ENCODE measurements around the gene SLC66A2. TPM values are rescaled to one million over a fixed set of nuclear protein-coding genes. Genes with fewer than 3 reads are reported as not detected.

Gene SLC66A2
- total RNA-seq (2022; extraction: Qiagen RNA extraction; ENCODE audit: low read depth), result 10.8 to 19.1 TPM (median 16.9 TPM) in 5 replicates

DNA sequence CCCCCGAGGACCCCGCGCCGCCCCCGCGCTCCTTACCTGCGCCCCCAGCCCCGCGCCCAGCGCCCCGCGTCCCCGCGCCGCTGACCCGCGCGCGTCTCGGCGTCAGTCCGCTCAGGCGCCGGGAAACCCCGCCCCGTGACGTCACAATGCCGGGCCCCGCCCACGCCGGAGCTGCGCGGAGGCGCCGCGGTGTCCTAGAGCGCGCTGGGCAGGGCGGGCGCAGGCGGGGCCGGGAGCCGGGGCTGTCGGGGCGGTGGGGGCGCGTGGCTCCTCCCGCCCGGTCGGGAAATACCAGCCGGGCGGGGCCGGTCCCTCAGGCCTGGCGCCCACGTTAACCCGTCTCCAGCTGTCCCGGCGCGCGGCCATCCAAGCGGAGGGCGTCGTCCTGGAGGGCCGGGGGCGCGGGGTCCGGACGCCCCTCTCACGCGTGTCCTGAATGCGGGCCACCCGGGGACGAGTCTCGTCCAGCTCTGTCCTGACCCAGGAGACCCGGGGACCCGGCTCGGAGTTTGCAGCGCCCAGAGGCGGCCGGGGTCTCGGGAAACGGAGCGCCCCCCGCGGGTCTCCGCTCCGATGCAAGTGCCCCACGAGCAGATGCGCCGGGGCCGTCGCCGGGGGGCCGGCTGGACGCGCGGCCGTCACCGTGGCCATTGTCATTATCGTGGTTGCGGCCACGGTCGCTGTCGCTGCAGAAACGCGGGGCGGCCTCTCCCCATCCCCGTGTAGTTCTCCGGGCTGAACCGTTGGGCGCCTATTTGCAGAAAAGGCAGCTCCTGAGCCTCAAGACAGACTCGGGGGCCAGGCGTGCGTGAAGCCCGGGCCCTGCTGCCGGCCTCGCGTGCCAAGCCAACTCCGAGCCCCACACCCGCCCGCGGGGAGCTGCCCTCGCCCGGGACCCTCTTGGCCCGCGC is at the start of gene SLC66A2:
SLC66A2 (minus strand) TSS at position 109 of the 911 bp plus-strand sequence. CDS start 727 bp downstream, outside the sequence.

DNA sequence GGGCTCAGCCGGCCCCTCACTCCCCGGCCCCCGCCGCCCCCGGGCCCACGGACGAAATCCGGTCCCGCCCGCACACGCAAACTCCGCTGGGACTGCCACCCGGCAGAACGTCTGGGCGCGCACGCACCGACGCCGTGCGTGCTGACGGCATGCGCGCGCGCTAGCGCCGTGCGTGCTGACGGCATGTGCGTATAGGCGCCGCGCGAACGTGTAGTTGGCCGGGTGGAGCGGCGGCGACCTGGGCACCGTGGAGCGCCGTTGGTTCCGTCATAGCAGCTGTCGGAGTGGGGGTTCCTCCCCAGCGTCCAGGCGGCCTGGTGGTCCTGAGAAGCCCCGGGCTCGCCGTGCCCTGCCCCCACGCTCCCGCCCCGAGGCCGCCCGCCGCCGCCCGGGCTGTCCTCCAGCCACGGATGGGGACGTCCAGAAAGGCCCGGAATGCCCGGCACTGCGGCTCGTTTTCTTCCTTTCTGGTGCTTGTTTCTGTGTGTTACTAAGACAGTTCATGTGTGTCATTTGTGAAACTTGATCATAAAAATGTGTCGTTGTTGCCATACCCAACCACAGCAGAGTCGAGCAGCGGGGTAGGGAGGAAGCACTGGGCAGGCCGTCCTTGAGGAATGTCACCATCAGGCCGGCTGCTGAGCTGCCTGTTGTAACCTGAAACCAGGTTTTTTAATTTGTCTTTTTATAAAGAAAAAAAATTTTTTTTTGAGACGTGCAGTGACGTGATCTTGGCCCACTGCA is 37.2 kb upstream of the SLC66A2 start, which contains the start of gene TXNL4A:
TXNL4A (minus strand) TSS at position 113 of the 744 bp plus-strand sequence. CDS start 171 bp downstream, outside the sequence.

DNA sequence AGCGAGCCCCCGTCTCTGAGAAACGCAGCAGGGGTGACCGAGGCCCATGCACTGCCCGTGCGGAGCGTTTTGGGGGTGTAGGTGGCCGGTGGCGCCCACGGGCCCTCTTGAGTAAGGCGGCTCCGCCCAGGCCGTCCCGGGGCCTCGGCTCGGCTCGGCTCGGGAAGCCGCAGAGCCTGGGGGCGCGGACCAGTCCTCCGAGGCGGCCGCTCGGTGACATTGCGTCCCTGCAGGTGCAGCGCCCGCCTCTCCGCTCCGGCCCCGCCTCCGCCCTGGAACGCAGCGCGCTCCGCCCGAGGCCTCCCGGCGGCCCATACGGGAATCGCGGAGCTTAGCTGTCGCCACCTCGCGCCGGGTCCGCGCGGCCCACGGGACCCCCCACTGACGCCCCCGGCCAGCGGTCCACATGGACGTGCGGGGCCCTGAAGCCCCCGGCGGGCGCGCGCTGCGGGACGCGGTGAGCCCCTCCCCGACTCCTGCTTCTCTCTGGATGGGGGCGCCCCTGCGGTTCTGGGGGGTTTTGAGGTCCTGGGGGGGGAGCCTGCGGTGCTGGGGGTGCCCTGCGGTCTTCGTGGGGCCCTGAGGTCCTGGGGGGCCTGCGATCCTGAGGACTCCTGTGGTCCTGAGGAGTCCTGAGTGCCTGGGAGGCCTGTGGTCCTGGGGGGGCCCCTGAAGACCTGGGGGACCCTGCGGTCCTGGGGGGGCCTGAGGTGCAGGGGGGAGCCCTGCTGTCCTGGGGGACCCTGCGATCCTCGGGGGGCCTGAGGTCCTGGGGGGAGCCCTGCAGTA is 13.1 kb upstream of the SLC66A2 start, which contains the start of gene HSBP1L1:
HSBP1L1 (plus strand) TSS at position 314 of the 789 bp plus-strand sequence; CDS start at position 407, 93 bp downstream.

Other genes starting within 250 kb of the SLC66A2 start
- gene KCNG2, start 153.7 kb downstream of the SLC66A2 start, total RNA-seq (2022; extraction: Qiagen RNA extraction; ENCODE audit: low read depth), result not detected in 5 replicates
- 12.2 to 13.2 TPM (median 12.7 TPM) in 5 replicates for gene HSBP1L1, start 13.0 kb upstream of the SLC66A2 start, total RNA-seq (2022; extraction: Qiagen RNA extraction; ENCODE audit: low read depth)
- 84.5 to 157 TPM (median 147 TPM) in 5 replicates for gene TXNL4A, start 36.9 kb upstream of the SLC66A2 start, total RNA-seq (2022; extraction: Qiagen RNA extraction; ENCODE audit: low read depth)
- 29.6 to 31.1 TPM (median 30.4 TPM) in 5 replicates for gene RBFA, start 82.8 kb upstream of the SLC66A2 start, total RNA-seq (2022; extraction: Qiagen RNA extraction; ENCODE audit: low read depth)
- gene ADNP2, start 157.6 kb upstream of the SLC66A2 start, total RNA-seq (2022; extraction: Qiagen RNA extraction; ENCODE audit: low read depth), result 10.0 to 12.1 TPM (median 11.6 TPM) in 5 replicates

Data from A549 treated with RU486 at 1 μM for 4 hours (cell line).